GM21576 (cell line): ENCODE data around the gene LEKR1.
A peak's percentile ranks its signal among the peaks of the same experiment; 100 is the strongest.

Experiments used
- ATAC-seq: cut with Tn5 transposase; IDR thresholded peaks from one replicate; pipeline ENCODE4 v1.9.1; 2021; ENCODE audit warnings: mild to moderate bottlenecking, moderate library complexity; ENCODE audit not compliant: unreplicated experiment

The LEKR1 gene

DNA sequence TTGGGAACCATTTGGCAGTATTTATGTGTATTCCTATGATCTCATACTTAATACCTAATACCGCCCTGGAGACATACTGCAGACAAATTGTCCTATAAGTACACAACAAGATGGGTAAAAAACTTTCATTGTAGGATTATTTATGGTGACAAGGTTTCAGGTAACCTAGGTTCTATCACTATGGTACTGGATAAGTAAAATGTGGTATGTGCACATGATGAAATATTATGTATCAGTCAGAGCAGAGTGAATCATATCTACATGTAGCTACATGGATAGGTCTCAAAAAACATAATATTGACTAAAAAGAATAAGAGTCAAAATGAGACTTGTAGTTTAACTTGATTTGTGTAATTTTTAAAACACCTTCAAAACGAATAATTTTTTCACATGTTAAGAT is 147.8 kb downstream of the LEKR1 start:
- no peak for ATAC-seq

DNA sequence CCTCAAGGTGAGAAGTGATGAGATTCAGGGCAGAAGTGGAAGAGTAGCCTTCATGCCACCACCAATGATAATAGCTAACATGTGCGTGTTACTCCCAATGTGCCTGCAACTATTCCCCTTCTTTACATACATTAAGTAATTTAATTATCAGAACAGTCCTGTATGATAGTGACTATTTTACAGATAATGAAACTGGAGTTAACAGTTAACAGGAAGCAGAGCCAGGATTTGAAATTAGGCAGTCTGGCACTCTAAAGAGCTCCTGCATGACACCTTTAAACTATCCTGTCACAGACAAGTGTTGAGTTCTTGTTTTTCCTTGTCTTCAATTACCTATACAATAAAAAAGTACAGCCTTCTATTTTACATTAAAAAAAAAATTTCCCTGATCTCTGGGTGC is 148.8 kb downstream of the LEKR1 start:
- ATAC-seq, result no peak

GRCh38 chr3:156975721-156976120 is 149.6 kb downstream of the LEKR1 start:
- ATAC-seq, result no peak

DNA sequence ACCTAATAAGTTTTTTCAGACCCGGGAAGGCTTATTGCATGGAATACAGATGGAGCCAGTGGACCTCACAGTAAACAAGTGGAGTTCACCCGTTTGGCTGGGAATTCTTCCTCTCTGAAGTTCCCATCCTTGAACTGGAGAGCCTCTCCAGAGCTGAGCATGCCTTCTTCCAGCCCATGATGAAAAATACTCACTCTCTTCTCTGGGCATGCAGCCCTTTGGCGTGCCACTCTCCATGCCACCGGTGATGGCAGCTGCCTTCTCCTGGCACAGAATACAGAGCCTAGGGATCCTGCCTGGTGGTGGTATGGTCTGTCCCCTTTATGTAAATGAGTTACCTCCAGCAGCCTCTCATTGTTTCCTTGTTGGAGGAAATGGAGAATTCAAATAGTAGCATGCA is 150.8 kb downstream of the LEKR1 start:
- ATAC-seq, result no peak

DNA sequence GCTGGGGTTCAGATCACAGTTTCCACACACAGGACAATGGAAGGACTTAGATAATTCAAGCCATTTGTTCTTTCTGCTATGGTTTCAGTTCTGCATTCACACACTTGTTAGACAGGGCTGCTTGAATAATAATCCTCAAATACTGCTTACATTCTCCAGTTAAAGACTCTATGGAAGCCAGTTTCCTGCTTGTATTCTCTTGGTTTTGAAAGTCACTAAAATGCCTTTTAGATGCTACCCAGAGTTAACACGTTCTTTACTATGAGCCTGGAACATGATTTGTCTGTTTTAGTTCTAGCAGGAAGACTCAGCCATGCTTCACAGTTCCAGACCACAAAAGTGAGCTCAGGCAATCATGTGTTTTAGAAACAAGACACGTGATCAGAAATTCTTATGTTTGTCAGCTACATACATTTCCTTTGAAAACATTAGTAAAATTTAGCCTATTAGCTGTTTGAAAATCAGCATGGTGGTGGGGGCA is 152.4 kb downstream of the LEKR1 start:
- peak; percentile 96 for ATAC-seq

- no peak for ATAC-seq
Observed at GRCh38 chr3:156981005-156981404, 154.9 kb downstream of the LEKR1 start.

DNA sequence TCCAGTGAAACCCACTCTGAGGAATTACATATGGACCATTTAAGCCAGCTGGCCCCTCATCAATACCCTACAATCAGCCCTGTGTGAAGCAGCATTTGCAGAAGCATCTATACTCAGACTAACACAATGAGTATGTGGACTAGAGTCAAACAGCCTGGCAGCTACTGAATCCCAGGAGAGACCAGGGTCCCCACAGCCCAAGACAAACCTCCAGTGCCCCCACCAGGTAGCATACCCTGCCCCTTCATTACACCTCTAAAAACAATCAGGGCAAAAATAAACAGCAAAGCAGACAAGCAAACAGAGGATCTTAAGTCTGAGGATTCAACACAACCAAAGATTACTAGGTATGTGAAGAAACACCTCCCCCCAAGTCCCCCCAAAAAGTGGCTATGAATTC is 157.4 kb downstream of the LEKR1 start:
- ATAC-seq, result no peak

DNA sequence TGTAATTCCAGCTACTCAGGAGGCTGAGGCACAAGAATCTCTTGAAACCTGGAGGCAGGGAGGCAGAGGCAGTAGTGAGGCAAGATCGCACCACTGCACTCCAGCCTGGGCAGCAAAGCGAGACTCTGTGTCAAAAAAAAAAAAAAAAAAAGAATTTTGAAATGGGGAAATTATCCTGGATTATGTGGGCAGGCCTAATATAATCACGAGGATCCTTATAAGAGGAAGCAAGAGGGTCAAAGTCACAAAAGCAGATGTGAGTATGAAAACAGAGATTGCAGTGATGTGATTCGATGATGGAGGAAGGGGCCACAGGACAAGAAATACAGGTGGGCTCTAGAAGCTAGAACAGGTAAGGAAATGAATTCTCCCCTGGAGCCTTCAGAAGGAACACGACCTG is 159.6 kb downstream of the LEKR1 start:
- no peak for ATAC-seq

DNA sequence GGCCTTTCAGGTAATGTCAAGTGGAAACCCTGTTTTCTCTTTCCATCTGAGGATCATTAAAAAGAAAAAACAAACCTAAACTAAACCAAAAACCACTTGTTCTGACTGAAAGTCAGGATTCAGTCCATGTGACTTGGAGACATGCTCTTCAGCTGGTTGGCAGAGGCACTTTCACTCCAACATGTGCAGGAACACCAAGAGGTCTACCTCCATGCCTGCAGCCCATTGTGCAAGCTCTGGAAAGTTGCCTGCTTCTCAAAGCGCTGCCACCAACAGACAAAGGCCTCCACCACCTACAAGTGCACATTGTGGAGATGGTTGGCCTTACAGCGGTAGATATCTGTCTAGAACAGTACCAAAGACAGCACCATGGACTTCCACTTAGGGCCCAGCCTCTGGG is 161.8 kb downstream of the LEKR1 start:
- ATAC-seq, result no peak

DNA sequence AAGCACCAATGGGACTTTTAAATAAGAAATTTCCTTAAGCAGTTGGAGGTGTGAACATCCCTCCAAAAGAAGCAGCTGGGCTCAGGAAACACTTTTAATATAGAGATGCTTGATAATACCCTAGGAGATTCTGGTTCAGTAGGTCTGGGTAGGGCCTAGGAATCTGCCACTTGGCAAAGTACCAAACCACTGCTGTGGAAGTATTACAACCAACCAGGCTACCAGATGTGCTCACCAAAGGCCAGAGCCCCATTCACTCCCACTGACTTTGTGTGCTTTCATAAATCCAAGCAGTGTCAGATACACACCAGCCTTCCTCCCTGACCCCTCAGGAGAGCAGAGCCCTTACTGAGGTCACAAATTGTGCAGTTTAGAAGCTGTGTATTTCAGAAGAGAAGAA is 171.2 kb downstream of the LEKR1 start:
- no peak for ATAC-seq

DNA sequence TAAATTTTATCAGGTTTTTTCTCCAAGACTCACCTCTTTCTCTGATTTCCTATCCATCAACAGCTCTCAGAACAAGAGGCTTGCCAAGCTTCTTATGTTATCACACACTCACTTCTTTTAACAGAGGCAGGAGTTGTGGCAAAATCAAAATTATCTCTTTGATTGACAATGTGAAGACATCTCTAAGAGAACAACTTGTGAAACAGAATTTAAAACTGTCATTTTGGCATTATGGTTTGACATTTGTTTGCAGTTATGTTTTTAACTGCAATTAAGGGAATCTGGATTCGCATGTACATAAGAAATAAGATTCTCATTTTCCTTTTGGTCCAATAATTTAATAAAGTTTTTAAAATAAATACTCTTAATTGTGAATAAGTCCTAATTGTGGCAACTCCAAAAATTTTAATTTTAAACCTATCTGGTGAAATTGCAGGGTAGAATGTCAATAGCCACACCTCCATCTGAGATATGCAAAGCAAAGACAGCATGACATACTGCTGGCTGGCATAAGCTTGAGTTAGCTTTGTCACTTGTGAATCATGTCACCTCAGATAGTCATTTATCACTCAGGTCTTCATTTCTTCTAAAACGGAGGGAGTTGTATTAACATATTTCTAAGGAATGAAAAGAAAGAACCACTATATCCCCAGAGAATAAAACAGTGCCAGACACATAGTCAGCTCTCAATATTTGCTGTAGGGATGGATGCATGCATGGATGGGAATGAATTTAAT is 175.2 kb downstream of the LEKR1 start:
- no peak for ATAC-seq

- no peak for ATAC-seq
Observed at GRCh38 chr3:157021679-157022078, 195.5 kb downstream of the LEKR1 start.

- no peak for ATAC-seq
Observed at GRCh38 chr3:157023226-157023625, 197.1 kb downstream of the LEKR1 start.

- ATAC-seq, result no peak
Observed at GRCh38 chr3:157026091-157026490, 199.9 kb downstream of the LEKR1 start.

DNA sequence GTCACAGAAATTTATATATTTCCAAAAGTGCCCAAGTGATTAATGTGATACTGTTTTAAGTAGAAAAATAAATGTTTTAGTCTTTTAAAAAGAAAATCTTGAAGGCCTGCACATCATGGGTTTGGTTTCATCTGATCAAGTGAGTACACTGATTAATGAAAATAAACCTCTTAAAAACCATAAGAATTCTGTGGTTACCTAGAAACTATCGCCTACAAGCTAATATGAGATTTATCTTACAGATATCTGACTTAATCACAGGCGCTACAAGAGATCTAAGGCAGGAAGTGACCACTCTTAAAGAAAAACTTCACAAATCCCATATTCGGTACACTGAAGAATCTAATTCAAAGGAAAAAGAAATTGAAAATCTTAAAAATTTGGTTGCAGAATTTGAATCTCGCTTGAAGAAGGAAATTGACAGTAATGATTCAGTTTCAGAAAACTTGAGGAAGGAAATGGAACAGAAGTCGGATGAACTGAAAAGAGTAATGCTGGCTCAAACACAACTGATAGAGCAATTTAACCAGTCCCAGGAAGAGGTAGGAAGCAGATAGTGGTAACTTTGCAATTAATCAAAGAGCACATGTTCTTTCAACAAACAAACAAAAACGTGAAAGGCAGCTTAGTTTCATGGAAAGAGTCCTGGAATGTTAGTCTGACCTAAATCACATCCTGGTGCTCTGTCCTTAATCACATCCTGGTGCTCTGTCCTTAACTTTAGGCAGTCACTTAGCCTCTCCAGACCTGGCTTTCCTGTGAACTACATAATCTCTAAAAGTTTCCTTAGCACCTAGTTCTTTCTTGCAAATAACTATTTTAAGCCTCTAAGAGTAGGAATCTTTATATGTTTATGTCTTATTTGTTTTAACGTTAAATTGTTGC is 201.9 kb downstream of the LEKR1 start:
- ATAC-seq, result no peak

GRCh38 chr3:157029365-157029790 is 203.2 kb downstream of the LEKR1 start:
- no peak for ATAC-seq

DNA sequence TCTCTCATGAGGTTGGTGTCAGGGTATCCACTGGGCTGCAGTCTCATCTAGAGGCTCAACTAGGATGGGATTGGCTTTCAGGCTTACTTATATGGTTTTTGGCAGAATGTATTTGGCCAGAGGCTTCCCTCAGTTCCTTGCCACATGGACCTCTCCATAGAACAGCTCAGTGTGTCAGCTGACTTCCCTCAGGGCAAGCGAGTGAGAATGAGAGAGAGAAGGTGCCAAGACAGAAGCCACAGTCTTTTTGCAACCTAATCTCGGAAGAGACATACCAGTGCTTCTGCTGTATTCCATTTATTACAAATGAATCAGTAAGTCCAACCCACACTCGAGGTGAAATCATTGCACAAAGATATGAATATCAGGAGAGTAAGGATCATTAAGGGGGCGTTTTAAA is 204.6 kb downstream of the LEKR1 start:
- ATAC-seq, result no peak

- no peak for ATAC-seq
Observed at GRCh38 chr3:157033001-157033400, 206.8 kb downstream of the LEKR1 start.

GRCh38 chr3:157040456-157040855 is 214.3 kb downstream of the LEKR1 start:
- ATAC-seq, result no peak

GRCh38 chr3:157042226-157042625 is 216.1 kb downstream of the LEKR1 start:
- ATAC-seq, result no peak

GRCh38 chr3:157043771-157044170 is 217.6 kb downstream of the LEKR1 start:
- no peak for ATAC-seq

- no peak for ATAC-seq
Observed at GRCh38 chr3:157045238-157045850, 219.2 kb downstream of the LEKR1 start.
